SK-N-SH treated with all-trans-retinoic acid at 6 μM for 48 hours (cell line): Measurements from ENCODE around the gene TNFSF13B.

Experiments
- ATAC-seq: fragments of 200-7000 bp; cut with Tn5 transposase; 3 replicates; pipeline ENCODE4 v1.9.1; 2020; ENCODE audit warnings: mild to moderate bottlenecking, moderate library complexity
- ARNTL ChIP-seq: fragments of 450-650 bp; formaldehyde crosslinking; IDR thresholded peaks from 2 replicates; pipeline ENCODE4 v1.5.0; 2020; ENCODE audit warnings: low read depth, mild to moderate bottlenecking, moderate library complexity, borderline replicate concordance
- BACH2 ChIP-seq: fragments of 250-450 bp; sonication (Bioruptor Pico); IDR thresholded peaks from 2 replicates; pipeline ENCODE4 v1.9.0; 2021; ENCODE audit warnings: mild to moderate bottlenecking, borderline replicate concordance
- CREB5 ChIP-seq: fragments of 250-450 bp; sonication (Bioruptor Pico); IDR thresholded peaks from 2 replicates; pipeline ENCODE4 v1.5.1; 2020; ENCODE audit warnings: low read depth, mild to moderate bottlenecking, moderate library complexity
- CSDC2 ChIP-seq: fragments of 250-450 bp; sonication (Bioruptor Pico); IDR thresholded peaks from 2 replicates; pipeline ENCODE4 v1.5.0; 2020; ENCODE audit warnings: mild to moderate bottlenecking, moderate library complexity
- CSRNP3 ChIP-seq: fragments of 250-450 bp; sonication (Bioruptor Pico); IDR thresholded peaks from 2 replicates; pipeline ENCODE4 v1.5.1; 2021; ENCODE audit warnings: mild to moderate bottlenecking, moderate library complexity
- ESRRG ChIP-seq: fragments of 250-450 bp; sonication (Bioruptor Pico); IDR thresholded peaks from 2 replicates; pipeline ENCODE4 v1.6.1; 2021; ENCODE audit warnings: mild to moderate bottlenecking
- ISL1 ChIP-seq: fragments of 250-450 bp; sonication (Bioruptor Pico); IDR thresholded peaks from 2 replicates; pipeline ENCODE4 v2.1.2; 2022; ENCODE audit warnings: mild to moderate bottlenecking, moderate library complexity
- POU6F1 ChIP-seq: fragments of 250-450 bp; sonication (Bioruptor Pico); IDR thresholded peaks from 2 replicates; pipeline ENCODE4 v1.8.0; 2021; ENCODE audit warnings: low read depth, mild to moderate bottlenecking, moderate library complexity, borderline replicate concordance
- PPARA ChIP-seq: fragments of 250-450 bp; sonication (Bioruptor Pico); IDR thresholded peaks from 2 replicates; pipeline ENCODE4 v1.5.0; 2020; ENCODE audit warnings: mild to moderate bottlenecking, borderline replicate concordance
- RARB ChIP-seq: fragments of 250-450 bp; sonication (Bioruptor Pico); IDR thresholded peaks from 2 replicates; pipeline ENCODE4 v1.8.0; 2021; ENCODE audit warnings: mild to moderate bottlenecking, moderate library complexity
- SNAI2 ChIP-seq: fragments of 250-450 bp; sonication (Bioruptor Pico); IDR thresholded peaks from 2 replicates; pipeline ENCODE4 v1.5.0; 2020; ENCODE audit warnings: mild to moderate bottlenecking, moderate library complexity
- TCF4 ChIP-seq: fragments of 250-450 bp; sonication (Bioruptor Pico); IDR thresholded peaks from 2 replicates; pipeline ENCODE4 v1.8.0; 2021; ENCODE audit warnings: mild to moderate bottlenecking, moderate library complexity, borderline replicate concordance
- TSHZ2 ChIP-seq: fragments of 250-450 bp; sonication (Bioruptor Pico); IDR thresholded peaks from 2 replicates; pipeline ENCODE4 v1.5.0; 2020; ENCODE audit warnings: mild to moderate bottlenecking, moderate library complexity
- ZC3H10 ChIP-seq: fragments of 250-450 bp; sonication (Bioruptor Pico); IDR thresholded peaks from 2 replicates; pipeline ENCODE4 v1.5.1; 2021; ENCODE audit warnings: mild to moderate bottlenecking, moderate library complexity
- ZFP3 ChIP-seq: fragments of 250-450 bp; sonication (Bioruptor Pico); IDR thresholded peaks from 2 replicates; pipeline ENCODE4 v1.5.0; 2020; ENCODE audit warnings: mild to moderate bottlenecking, moderate library complexity
- ZFP30 ChIP-seq: fragments of 450-650 bp; formaldehyde crosslinking; IDR thresholded peaks from 2 replicates; pipeline ENCODE4 v1.5.0; 2022; ENCODE audit warnings: mild to moderate bottlenecking, moderate library complexity
- ZNF565 ChIP-seq: fragments of 450-650 bp; formaldehyde crosslinking; conservative IDR thresholded peaks from 2 replicates; pipeline ENCODE4 v1.5.0; 2020; ENCODE audit warnings: low read depth, mild to moderate bottlenecking, moderate library complexity
- ZNF8 ChIP-seq: fragments of 450-650 bp; formaldehyde crosslinking; IDR thresholded peaks from 2 replicates; pipeline ENCODE4 v1.5.0; 2020; ENCODE audit warnings: mild to moderate bottlenecking, moderate library complexity
- TF ChIP-seq, protein P1 (sequence below): fragments of 250-450 bp; sonication (Bioruptor Pico); IDR thresholded peaks from 2 replicates; pipeline ENCODE4 v1.8.0; 2020; ENCODE audit warnings: mild to moderate bottlenecking, moderate library complexity, borderline replicate concordance

The TNFSF13B gene

DNA sequence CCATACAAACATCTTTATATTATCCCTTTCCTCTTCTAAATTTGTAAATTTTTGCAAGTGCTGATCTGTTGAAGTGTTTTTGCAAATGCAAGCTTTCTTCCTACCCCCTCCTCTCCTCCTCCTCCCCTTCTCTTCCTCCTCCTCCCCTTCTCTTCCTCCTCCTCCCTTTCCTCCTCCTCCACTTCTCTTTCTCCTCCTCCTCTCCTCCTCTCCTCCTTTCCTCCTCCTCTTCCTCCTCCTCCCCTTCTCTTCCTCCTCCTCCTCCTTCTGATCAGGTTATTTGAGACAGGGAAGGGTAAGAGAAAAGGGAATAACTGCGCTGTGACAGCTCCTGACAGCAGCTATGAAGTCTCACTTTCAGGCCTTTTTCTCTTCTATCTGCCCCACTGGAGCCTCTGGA, 8.9 kb downstream of the TNFSF13B start:
- no peak for TF ChIP-seq ESRRG (CRISPR knock-in tag)
- no peak for TF ChIP-seq POU6F1 (CRISPR knock-in tag)
- no peak for TF ChIP-seq ZNF565 (CRISPR knock-in tag)
- no peak for TF ChIP-seq RARB
- no peak for TF ChIP-seq BACH2 (CRISPR knock-in tag)
- no peak for TF ChIP-seq ARNTL (CRISPR knock-in tag)
- TF ChIP-seq ISL1 (CRISPR knock-in tag) = no peak
- no peak for TF ChIP-seq CREB5
- no peak for TF ChIP-seq CSRNP3
- no peak for TF ChIP-seq CSDC2 (CRISPR knock-in tag)
- no peak for TF ChIP-seq TSHZ2 (CRISPR knock-in tag)
- no peak for TF ChIP-seq TCF4 (CRISPR knock-in tag)
- TF ChIP-seq, protein P1, sequence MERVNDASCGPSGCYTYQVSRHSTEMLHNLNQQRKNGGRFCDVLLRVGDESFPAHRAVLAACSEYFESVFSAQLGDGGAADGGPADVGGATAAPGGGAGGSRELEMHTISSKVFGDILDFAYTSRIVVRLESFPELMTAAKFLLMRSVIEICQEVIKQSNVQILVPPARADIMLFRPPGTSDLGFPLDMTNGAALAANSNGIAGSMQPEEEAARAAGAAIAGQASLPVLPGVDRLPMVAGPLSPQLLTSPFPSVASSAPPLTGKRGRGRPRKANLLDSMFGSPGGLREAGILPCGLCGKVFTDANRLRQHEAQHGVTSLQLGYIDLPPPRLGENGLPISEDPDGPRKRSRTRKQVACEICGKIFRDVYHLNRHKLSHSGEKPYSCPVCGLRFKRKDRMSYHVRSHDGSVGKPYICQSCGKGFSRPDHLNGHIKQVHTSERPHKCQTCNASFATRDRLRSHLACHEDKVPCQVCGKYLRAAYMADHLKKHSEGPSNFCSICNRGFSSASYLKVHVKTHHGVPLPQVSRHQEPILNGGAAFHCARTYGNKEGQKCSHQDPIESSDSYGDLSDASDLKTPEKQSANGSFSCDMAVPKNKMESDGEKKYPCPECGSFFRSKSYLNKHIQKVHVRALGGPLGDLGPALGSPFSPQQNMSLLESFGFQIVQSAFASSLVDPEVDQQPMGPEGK (CRISPR knock-in tag) = no peak

DNA sequence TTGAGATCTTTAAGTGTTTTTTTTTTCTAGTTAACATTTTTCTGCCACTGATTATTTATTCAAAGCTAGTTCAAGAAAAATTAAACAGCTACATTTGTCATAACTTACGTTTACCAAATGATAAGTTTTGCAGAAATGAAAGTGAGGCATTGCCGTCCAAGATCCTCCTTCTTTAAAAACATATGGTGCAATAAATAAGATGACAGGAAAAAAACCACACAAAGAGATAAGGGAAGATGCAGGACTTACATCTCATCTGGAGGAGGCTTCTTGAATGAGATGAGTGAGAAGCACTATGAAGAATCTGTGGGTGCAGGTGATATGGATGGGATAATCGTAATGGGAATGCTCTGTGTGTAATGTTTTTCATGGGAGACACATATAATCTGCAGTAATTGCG, 12.4 kb downstream of the TNFSF13B start:
- TF ChIP-seq ZFP3 (CRISPR knock-in tag) (no peak), CSDC2 (CRISPR knock-in tag) (no peak), ESRRG (CRISPR knock-in tag) (no peak), ZNF8 (CRISPR knock-in tag) (no peak), PPARA (CRISPR knock-in tag) (no peak), SNAI2 (CRISPR knock-in tag) (no peak), ZFP30 (no peak), ZC3H10 (CRISPR knock-in tag) (no peak), BACH2 (CRISPR knock-in tag) (no peak), CSRNP3 (no peak)
- ATAC-seq = no peak

More for the DNA sequence above, 8.9 kb downstream of the TNFSF13B start:
- no peak for ATAC-seq

GRCh38 chr13:108283110-108283509, 13.6 kb downstream of the TNFSF13B start:
- no peak for ATAC-seq
- TF ChIP-seq, protein P1 (CRISPR knock-in tag) = no peak
- TF ChIP-seq CSRNP3 (no peak), SNAI2 (CRISPR knock-in tag) (no peak), CREB5 (no peak), ZFP30 (no peak), POU6F1 (CRISPR knock-in tag) (no peak), PPARA (CRISPR knock-in tag) (no peak), ISL1 (CRISPR knock-in tag) (no peak)
- TF ChIP-seq, all 23 proteins: peak for 0
